NB4 (cell line): ENCODE results near the gene GH1.

ENCODE experiments used
- DNase-seq: peaks from one replicate; pipeline ENCODE4 v3.0.0; 2010; ENCODE audit warnings: low read depth
- H3K4me3 ChIP-seq: one replicate; pipeline ENCODE4 v1.5.1; 2011; ENCODE audit warnings: mild to moderate bottlenecking, low read depth, low read length, moderate library complexity
- MYC ChIP-seq: IDR thresholded peaks from 2 replicates; pipeline ENCODE4 v1.6.1; 2011; ENCODE audit warnings: low read depth, low read length
- POLR2A ChIP-seq: IDR thresholded peaks from 2 replicates; pipeline ENCODE4 v1.6.1; 2011; ENCODE audit warnings: mild to moderate bottlenecking; ENCODE audit not compliant: insufficient read length; ENCODE audit errors: extremely low read depth
- TF ChIP-seq, protein P1 (sequence below): IDR thresholded peaks from one replicate; pipeline ENCODE4 v1.5.1; 2012; ENCODE audit warnings: low read depth, low read length
- TF ChIP-seq, protein P2 (sequence below): IDR thresholded peaks from 2 replicates; pipeline ENCODE4 v1.6.1; 2011; ENCODE audit warnings: low read depth, low read length

The GH1 gene

DNA sequence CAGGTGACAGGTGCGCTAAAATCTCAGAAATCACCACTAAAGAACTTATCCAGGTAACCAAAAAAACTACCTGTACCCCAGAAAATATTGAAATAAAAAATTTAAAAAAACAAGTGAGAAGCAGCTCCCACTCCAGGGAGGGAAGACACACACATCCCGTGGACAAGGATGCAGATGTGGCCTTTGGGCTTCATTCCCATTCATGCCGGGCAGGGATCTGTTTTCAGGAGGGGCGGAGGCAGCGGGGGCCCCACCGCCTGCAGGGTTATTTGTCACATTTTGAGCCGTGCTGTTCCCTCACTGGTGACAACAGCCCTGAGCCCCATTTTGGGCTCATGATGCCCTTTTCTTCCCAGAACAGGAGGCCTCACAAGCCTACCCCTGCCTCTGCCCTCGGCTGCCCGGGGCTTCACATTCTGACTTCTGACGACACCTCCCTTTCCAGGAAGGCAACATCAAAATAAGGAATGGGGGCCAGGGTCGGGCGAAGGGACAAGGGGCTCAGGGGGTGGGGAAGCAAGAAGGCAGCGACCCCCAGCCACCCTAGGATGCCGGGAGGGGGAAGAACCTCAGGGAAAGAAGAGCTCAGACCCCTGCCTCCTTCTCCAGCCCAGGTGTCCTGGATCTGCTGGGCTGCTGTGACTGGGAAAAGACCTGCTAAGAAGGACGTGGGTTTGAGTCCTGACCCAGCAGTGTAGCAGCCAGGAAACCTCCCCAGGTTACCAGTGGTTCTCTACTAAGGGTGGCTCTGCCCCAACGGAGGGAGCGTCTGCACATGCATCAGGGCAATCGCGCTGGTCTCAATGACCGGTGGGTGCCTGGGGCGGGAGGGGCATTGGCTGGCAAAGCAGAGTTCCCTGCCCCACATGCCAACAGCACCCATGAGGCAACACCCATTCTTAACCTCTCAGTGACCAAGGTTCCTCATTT is 15.8 kb upstream of the GH1 start:
- DNase-seq = no peak
- TF ChIP-seq, protein P1, sequence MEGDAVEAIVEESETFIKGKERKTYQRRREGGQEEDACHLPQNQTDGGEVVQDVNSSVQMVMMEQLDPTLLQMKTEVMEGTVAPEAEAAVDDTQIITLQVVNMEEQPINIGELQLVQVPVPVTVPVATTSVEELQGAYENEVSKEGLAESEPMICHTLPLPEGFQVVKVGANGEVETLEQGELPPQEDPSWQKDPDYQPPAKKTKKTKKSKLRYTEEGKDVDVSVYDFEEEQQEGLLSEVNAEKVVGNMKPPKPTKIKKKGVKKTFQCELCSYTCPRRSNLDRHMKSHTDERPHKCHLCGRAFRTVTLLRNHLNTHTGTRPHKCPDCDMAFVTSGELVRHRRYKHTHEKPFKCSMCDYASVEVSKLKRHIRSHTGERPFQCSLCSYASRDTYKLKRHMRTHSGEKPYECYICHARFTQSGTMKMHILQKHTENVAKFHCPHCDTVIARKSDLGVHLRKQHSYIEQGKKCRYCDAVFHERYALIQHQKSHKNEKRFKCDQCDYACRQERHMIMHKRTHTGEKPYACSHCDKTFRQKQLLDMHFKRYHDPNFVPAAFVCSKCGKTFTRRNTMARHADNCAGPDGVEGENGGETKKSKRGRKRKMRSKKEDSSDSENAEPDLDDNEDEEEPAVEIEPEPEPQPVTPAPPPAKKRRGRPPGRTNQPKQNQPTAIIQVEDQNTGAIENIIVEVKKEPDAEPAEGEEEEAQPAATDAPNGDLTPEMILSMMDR = no peak
- no peak for TF ChIP-seq MYC
- TF ChIP-seq, protein P2, sequence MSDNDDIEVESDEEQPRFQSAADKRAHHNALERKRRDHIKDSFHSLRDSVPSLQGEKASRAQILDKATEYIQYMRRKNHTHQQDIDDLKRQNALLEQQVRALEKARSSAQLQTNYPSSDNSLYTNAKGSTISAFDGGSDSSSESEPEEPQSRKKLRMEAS = no peak
- no peak for TF ChIP-seq POLR2A

DNA sequence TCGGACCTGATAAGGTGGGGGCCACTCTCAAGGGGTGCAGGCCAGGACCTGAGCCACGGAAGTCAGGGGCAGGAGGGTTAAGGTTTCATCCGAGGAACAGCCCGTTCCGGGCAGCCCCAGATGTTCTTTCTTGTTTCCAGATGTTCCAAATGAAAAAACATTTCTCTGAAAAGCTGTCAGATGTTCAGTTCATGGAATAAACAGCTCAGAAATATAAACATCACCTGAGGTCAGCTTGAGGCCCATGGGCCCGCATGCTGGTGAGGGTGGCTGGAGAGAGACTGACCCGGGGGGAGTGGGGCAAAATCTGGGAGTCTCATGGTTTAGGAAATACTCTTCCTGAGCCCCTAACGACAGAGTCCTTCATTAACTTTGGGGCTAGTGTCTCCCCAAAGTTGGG is 15.0 kb upstream of the GH1 start:
- DNase-seq = no peak

More for the DNA sequence above, 15.8 kb upstream of the GH1 start:
- H3K4me3 ChIP-seq = no peak overlapping the region

DNA sequence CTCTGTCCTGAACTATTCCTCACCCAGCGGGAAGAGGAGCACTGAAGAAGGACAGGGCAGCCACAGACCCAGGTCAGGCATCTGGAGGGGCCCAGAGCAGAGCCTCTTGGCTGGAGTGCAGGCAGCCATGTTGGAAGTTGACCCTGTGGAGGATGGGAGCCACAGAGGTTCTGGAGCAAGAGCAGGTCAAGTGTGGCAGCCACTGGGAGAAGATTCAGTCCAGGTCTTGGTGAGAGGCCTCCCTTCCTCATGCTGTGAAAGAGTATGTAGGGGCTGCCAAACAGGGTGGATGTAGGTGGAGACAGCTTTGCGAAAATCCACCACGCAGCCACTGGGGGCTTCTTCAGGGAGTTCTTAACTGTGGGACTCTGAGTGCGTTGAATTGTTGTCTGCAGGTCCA is 14.1 kb upstream of the GH1 start:
- no peak for DNase-seq
- TF ChIP-seq, protein P2 = no peak
- TF ChIP-seq, protein P1 = no peak
- TF ChIP-seq MYC = no peak
- TF ChIP-seq POLR2A = no peak
- no peak overlapping the region for H3K4me3 ChIP-seq

More for the DNA sequence above, 15.0 kb upstream of the GH1 start:
- TF ChIP-seq, protein P1 = no peak
- TF ChIP-seq MYC (no peak), POLR2A (no peak)
- TF ChIP-seq, protein P2 = no peak
- no peak overlapping the region for H3K4me3 ChIP-seq

DNA sequence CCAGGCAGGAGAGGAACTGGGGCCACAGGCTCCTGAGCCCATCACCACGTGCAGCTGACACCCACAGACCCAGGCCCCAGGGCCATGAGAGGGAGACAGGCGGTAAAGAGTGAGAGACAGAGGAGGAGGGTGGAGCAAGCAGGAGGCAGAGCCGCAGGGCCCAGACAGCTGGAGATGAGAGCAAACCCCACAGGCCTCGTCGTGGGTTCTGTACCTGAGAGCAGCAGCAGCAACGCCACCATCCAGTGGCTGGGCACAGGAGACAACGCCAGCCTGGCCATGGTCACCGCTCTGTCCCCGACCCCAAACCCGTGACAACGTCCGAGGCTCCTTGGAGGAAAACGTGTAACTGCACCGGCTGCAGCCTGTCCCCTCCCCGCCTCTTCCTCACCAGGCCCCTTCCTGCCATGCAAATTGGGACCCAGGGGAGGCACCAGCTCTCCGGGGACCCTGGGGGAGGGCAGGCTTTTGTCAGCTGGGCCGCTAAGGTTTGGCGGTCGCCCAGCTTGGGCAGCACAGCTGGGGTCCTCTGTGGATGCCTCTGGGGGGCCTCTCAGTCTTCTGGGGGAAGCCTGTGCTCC is 13.4 kb upstream of the GH1 start, which contains the start of gene CD79B:
Gene CD79B (minus strand): TSS at position 351 of the 581 bp plus-strand sequence. CDS start 70 bp downstream, at position 281.
- TF ChIP-seq, protein P2 = peak; percentile 61
- TF ChIP-seq, protein P1 = no peak
- peak; percentile 25 for TF ChIP-seq POLR2A
- DNase-seq = peak; percentile 80
- H3K4me3 ChIP-seq = peak within 1 kb of the TSS; percentile 61

DNA sequence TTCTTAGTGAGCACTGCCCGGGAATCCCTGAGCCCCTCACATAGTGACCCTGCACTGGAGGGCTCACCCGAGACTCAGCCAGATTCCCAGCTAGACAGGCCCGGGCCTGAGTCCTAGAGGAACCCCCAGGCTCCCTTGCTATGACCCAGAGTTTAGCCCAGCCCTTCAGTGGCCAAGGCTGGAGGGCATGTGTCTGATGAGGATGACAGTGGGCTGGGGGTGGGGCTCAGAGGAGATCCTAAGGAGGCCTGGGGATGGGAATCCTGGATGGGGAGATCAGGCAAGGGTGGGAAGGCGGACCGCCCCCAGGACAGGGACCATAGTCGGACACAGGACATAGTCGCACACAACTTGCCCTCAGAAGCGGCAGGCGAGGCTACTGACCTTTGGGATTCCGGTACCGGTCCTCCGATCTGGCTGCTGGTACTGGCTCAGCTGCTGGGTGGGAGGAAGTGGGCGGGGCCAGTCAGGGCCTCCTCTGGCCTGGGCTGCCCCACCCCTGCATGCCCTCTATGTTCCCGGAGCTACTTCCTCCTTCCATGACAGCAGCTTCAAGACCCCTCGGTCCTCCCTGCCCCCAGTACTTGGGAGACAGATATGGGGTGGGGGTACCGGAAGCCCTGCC is 12.4 kb upstream of the GH1 start:
- TF ChIP-seq, protein P2 = 0 out of 2 replicates have a peak, but pooled peaks have one; percentile 5
- no peak for TF ChIP-seq POLR2A
- peak; percentile 70 for DNase-seq
- peak overlapping the region; percentile 61 for H3K4me3 ChIP-seq
